H1 (cell line): Measurements from ENCODE around the gene HLA-DPB1. TPM values are rescaled to one million over a fixed set of nuclear protein-coding genes. Genes with fewer than 3 reads are reported as not detected.

Experiments used
- CTCF ChIA-PET: fragments of 300-600 bp; sonication (Branson Sonifier 250); formaldehyde crosslinking; loops from one replicate; lab custom pipeline; 2021; ENCODE audit not compliant: partially characterized antibody; lab: Charles Lee
- POLR2A ChIA-PET: fragments of 300-600 bp; sonication (Branson Sonifier 250); formaldehyde crosslinking; loops from one replicate; lab custom pipeline; 2021; ENCODE audit warnings: inconsistent platforms; ENCODE audit not compliant: partially characterized antibody; lab: Charles Lee
- DNase-seq, 2 experiments: peaks; one replicate each; pipeline versions ENCODE4 v3.0.0 to v3.0.0-alpha.2; 2010 to 2022; ENCODE audit warnings: low spot score in 2 of 2, low read depth in 1 of 2, mixed read lengths in 1 of 2
- FAIRE-seq: peaks from 2 replicates; lab custom pipeline; 2011; peaks lifted over from hg19 to GRCh38; lab: Jason Lieb, UNC
- H2AFZ ChIP-seq: 2 replicates; pipeline ENCODE4 v1.8.1; 2012; ENCODE audit warnings: low read length, inconsistent platforms
- H2AK5ac ChIP-seq: 2 replicates; pipeline ENCODE4 v1.6.1; 2013; ENCODE audit warnings: low read depth, low read length
- H2BK120ac ChIP-seq: replicated peaks from 2 replicates; pipeline ENCODE3; 2013; ENCODE audit warnings: low read depth, low read length, inconsistent platforms
- H2BK12ac ChIP-seq: 2 replicates; pipeline ENCODE4 v1.6.1; 2013; ENCODE audit warnings: low read depth, low read length
- H2BK15ac ChIP-seq: 2 replicates; pipeline ENCODE4 v1.6.1; 2013; ENCODE audit warnings: low read length
- H2BK20ac ChIP-seq: 2 replicates; pipeline ENCODE4 v1.6.1; 2013; ENCODE audit warnings: low read length
- H2BK5ac ChIP-seq: 2 replicates; pipeline ENCODE4 v1.6.1; 2013; ENCODE audit warnings: low read depth, low read length
- H3K14ac ChIP-seq: 2 replicates; pipeline ENCODE4 v1.6.1; 2013; ENCODE audit warnings: inconsistent platforms; ENCODE audit not compliant: insufficient read length
- H3K18ac ChIP-seq: 2 replicates; pipeline ENCODE4 v1.6.1; 2013; ENCODE audit warnings: low read length; ENCODE audit errors: extremely low read depth
- H3K23ac ChIP-seq: 2 replicates; pipeline ENCODE4 v1.6.1; 2013; ENCODE audit warnings: inconsistent platforms; ENCODE audit not compliant: insufficient read length
- H3K23me2 ChIP-seq: 2 replicates; pipeline ENCODE4 v1.6.1; 2013; ENCODE audit warnings: low read depth, low read length
- H3K27ac ChIP-seq: 2 replicates; pipeline ENCODE4 v1.6.1; 2011; ENCODE audit warnings: low read depth, low read length, inconsistent platforms
- H3K27me3 ChIP-seq, 4 experiments: replicated peaks in 1 of 4; 1 replicate in 1 of 4; 2 replicates in 3 of 4; pipeline versions ENCODE4 v1.6.1 to v1.8.1; 2011 to 2013; ENCODE audit warnings: low read length in 3 of 4, mild to moderate bottlenecking in 3 of 4, inconsistent platforms in 2 of 4, mixed read lengths in 2 of 4, moderate library complexity in 1 of 4; ENCODE audit not compliant: control insufficient read depth in 3 of 4, insufficient read depth in 3 of 4; ENCODE audit errors: extremely low read depth in 1 of 4
- H3K36me3 ChIP-seq, 4 experiments: 2 replicates each; pipeline versions ENCODE4 v1.6.1 to v1.8.1; 2011 to 2013; ENCODE audit warnings: mild to moderate bottlenecking in 4 of 4, low read length in 3 of 4, moderate library complexity in 2 of 4, control low read depth in 1 of 4, inconsistent platforms in 1 of 4; ENCODE audit not compliant: insufficient read depth in 4 of 4, control insufficient read depth in 2 of 4
- H3K4ac ChIP-seq: replicated peaks from 2 replicates; pipeline ENCODE3; 2013; ENCODE audit warnings: low read length, low read depth, mixed read lengths, inconsistent platforms; ENCODE audit not compliant: insufficient read length
- H3K4me1 ChIP-seq, 4 experiments: replicated peaks in 1 of 4; 1 replicate in 1 of 4; 2 replicates in 3 of 4; pipeline versions ENCODE4 v1.6.1 to v1.8.1; 2011 to 2013; ENCODE audit warnings: low read length in 3 of 4, inconsistent platforms in 2 of 4, mixed read lengths in 1 of 4; ENCODE audit not compliant: insufficient read depth in 4 of 4, control insufficient read depth in 3 of 4
- H3K4me2 ChIP-seq, 2 experiments: 2 replicates each; pipeline versions ENCODE4 v1.6.1 to v1.8.1; 2011 to 2013; ENCODE audit warnings: low read depth in 2 of 2, low read length in 2 of 2, control low read depth in 1 of 2, inconsistent platforms in 1 of 2, mild to moderate bottlenecking in 1 of 2; ENCODE audit not compliant: insufficient read depth in 1 of 2
- H3K4me3 ChIP-seq, 4 experiments: fragments of 200-600, 300-600 bp in 1 of 4; sonication (generic), shearing (Covaris generic), sonication (Bioruptor Twin) in 1 of 4; 2 replicates each; pipeline versions ENCODE4 v1.5.1 to v1.8.1; 2011 to 2016; ENCODE audit warnings: low read length in 4 of 4, low read depth in 3 of 4, control low read depth in 2 of 4, inconsistent platforms in 2 of 4, mild to moderate bottlenecking in 2 of 4, mixed read lengths in 1 of 4, moderate library complexity in 1 of 4; ENCODE audit not compliant: insufficient read depth in 2 of 4; ENCODE audit errors: extremely low read depth in 1 of 4
- H3K56ac ChIP-seq: replicated peaks from 2 replicates; pipeline ENCODE3; 2013; ENCODE audit warnings: low read depth, mild to moderate bottlenecking, mixed read lengths, low read length, inconsistent platforms; ENCODE audit not compliant: insufficient read length
- H3K79me1 ChIP-seq: 2 replicates; pipeline ENCODE4 v1.6.1; 2013; ENCODE audit warnings: low read depth, low read length, control low read depth
- H3K79me2 ChIP-seq, 2 experiments: 2 replicates each; pipeline versions ENCODE4 v1.6.1 to v1.8.1; 2012 to 2013; ENCODE audit warnings: low read length in 2 of 2, mild to moderate bottlenecking in 2 of 2, inconsistent platforms in 1 of 2; ENCODE audit not compliant: insufficient read depth in 2 of 2, control insufficient read depth in 1 of 2
- H3K9ac ChIP-seq, 4 experiments: replicated peaks in 1 of 4; 1 replicate in 1 of 4; 2 replicates in 3 of 4; pipeline versions ENCODE4 v1.6.1 to v1.8.1; 2011 to 2013; ENCODE audit warnings: low read depth in 3 of 4, low read length in 3 of 4, control low read depth in 2 of 4, mild to moderate bottlenecking in 2 of 4, moderate library complexity in 2 of 4, inconsistent platforms in 1 of 4; ENCODE audit errors: extremely low read depth in 1 of 4
- H3K9me3 ChIP-seq, 2 experiments: 2 replicates each; pipeline versions ENCODE4 v1.6.1 to v1.8.1; 2012 to 2013; ENCODE audit warnings: mild to moderate bottlenecking in 2 of 2, moderate library complexity in 2 of 2, control low read depth in 1 of 2, inconsistent platforms in 1 of 2, low read depth in 1 of 2, low read length in 1 of 2, mixed read lengths in 1 of 2; ENCODE audit not compliant: insufficient read depth in 2 of 2
- H4K20me1 ChIP-seq, 2 experiments: replicated peaks in 1 of 2; 2 replicates each; pipeline versions ENCODE3 to v1.8.1; 2011 to 2013; ENCODE audit warnings: inconsistent platforms in 2 of 2, low read length in 2 of 2, mild to moderate bottlenecking in 1 of 2; ENCODE audit not compliant: insufficient read depth in 2 of 2, control insufficient read depth in 1 of 2
- H4K5ac ChIP-seq: 2 replicates; pipeline ENCODE4 v1.6.1; 2013; ENCODE audit warnings: low read length, low read depth, mixed read lengths, inconsistent platforms; ENCODE audit not compliant: insufficient read length
- H4K8ac ChIP-seq: 2 replicates; pipeline ENCODE4 v1.8.0; 2013; ENCODE audit warnings: mild to moderate bottlenecking, moderate library complexity, low read length, inconsistent platforms; ENCODE audit not compliant: insufficient read depth; ENCODE audit errors: extremely low read depth
- H4K91ac ChIP-seq: replicated peaks from 2 replicates; pipeline ENCODE3; 2013; ENCODE audit warnings: low read length, mixed read lengths, inconsistent platforms; ENCODE audit not compliant: insufficient read length
- CTCF ChIP-seq, 3 experiments: IDR thresholded peaks; 1 replicate in 2 of 3; 2 replicates in 1 of 3; pipeline versions ENCODE4 v1.5.1 to v1.6.1; 2011; ENCODE audit warnings: low read length in 3 of 3, mild to moderate bottlenecking in 3 of 3, inconsistent platforms in 2 of 3, low read depth in 1 of 3, moderate library complexity in 1 of 3; ENCODE audit not compliant: insufficient read depth in 1 of 3; ENCODE audit errors: control extremely low read depth in 1 of 3
- E2F6 ChIP-seq: IDR thresholded peaks from 2 replicates; pipeline ENCODE4 v1.6.1; 2012; ENCODE audit warnings: inconsistent platforms
- JUND ChIP-seq: IDR thresholded peaks from 2 replicates; pipeline ENCODE4 v1.6.1; 2011; ENCODE audit warnings: mild to moderate bottlenecking, improper control_type of control experiment, low read length
- KDM1A ChIP-seq: fragments of 200-600, 300-600 bp; sonication (generic); IDR thresholded peaks from 2 replicates; pipeline ENCODE4 v1.7.1; 2016; ENCODE audit warnings: mild to moderate bottlenecking, low read length, borderline replicate concordance
- POLR2A ChIP-seq, 2 experiments: IDR thresholded peaks; 1 replicate in 1 of 2; 2 replicates in 1 of 2; pipeline ENCODE4 v1.6.1; 2011; ENCODE audit warnings: low read depth in 2 of 2, low read length in 2 of 2, mild to moderate bottlenecking in 2 of 2; ENCODE audit errors: control extremely low read depth in 1 of 2
- RAD21 ChIP-seq, 2 experiments: IDR thresholded peaks in 1 of 2; conservative IDR thresholded peaks in 1 of 2; 2 replicates each; pipeline ENCODE4 v1.6.1; 2011; ENCODE audit warnings: low read depth in 2 of 2, low read length in 2 of 2, improper control_type of control experiment in 1 of 2, inconsistent platforms in 1 of 2, mild to moderate bottlenecking in 1 of 2, moderate library complexity in 1 of 2
- TCF12 ChIP-seq: IDR thresholded peaks from 2 replicates; pipeline ENCODE4 v1.6.1; 2011; ENCODE audit warnings: low read depth, mild to moderate bottlenecking, low read length
- WGBS, 2 experiments: shearing (Covaris generic) in 1 of 2; methylation state at CpG; one replicate each; pipeline versions ENCODE4 v1.1.6 to v1.1.7; 2013 to 2015; ENCODE audit warnings: low lambda C conversion rate in 2 of 2, mixed read lengths in 2 of 2, inconsistent platforms in 1 of 2, low coverage in 1 of 2, missing lambda C conversion rate in 1 of 2; ENCODE audit not compliant: insufficient replicate concordance in 2 of 2, insufficient coverage in 1 of 2, insufficient read length in 1 of 2; ENCODE audit errors: extremely low coverage in 1 of 2, missing lambda C conversion rate in 1 of 2; 5-methylcytosine and 5-hydroxymethylcytosine counted together
- polyA plus RNA-seq, 7 experiments: library from polyadenylated mRNA; depleted of rRNA in 3 of 7; stranded (reverse) in 5 of 7; unstranded in 2 of 7; fragments of >200 nt in 5 of 7; fragments of 200-250 nt in 2 of 7; gene quantifications; 1 replicate in 5 of 7; 2 replicates in 1 of 7; 4 replicates in 1 of 7; pipeline versions ENCODE4 v1.2.1 to v1.2.3, GENCODE V29; 2011 to 2013; ENCODE audit warnings: missing spikeins in 2 of 7, mixed read lengths in 2 of 7
- total RNA-seq: library from RNA; stranded (reverse); fragmentation: NEBNext Ultra II Directional; extraction: Animal tissue kit (Norgen Biotek cat#: 25700); gene quantifications from 2 replicates; pipeline ENCODE4 v1.2.1, GENCODE V29; 2021

Gene HLA-DPB1
- total and polyA plus RNA-seq, 2 of the 8 experiments (the other 6 are each of a cell fraction or from before 2014, with no cell fraction given): 32.3 to 58.8 TPM

GRCh38 chr6:33126101-33126714 is 50.4 kb downstream of the HLA-DPB1 start:
- H3K23ac ChIP-seq: no peak overlapping the region
- no peak overlapping the region for H3K18ac ChIP-seq
- TF ChIP-seq TCF12 (no peak), RAD21 (IDR thresholded peaks at IDR 0.05 in 1 of 2, conservative IDR thresholded peaks at IDR 0.05 in 1 of 2; ENCODE audit: low read depth in 2 of 2, low read length in 2 of 2) (peak; percentile 45 to 56; a peak in 3 of 4 replicates), KDM1A (no peak), E2F6 (0 out of 2 replicates have a peak, but pooled peaks have one; percentile 10), POLR2A (IDR thresholded peaks at IDR 0.05; ENCODE audit: control extremely low read depth in 1 of 2, low read depth in 2 of 2, low read length in 2 of 2) (no peak), CTCF (IDR thresholded peaks at IDR 0.05; ENCODE audit: control extremely low read depth in 1 of 3, insufficient read depth in 1 of 3, low read depth in 1 of 3, low read length in 3 of 3) (peak; percentile 72 to 85 (median 80)), JUND (no peak)
- TF ChIP-seq, all 59 proteins: peak for 3
- Histone ChIP-seq H2BK12ac (no peak overlapping the region), H4K91ac (no peak overlapping the region), H3K14ac (no peak overlapping the region), H4K8ac (no peak overlapping the region), H3K23me2 (no peaks in the 10 kb centered on the region), H3K9ac (no peak overlapping the region), H2BK120ac (no peak overlapping the region), H3K27me3 (no peaks in the 10 kb centered on the region), H2AFZ (no peak overlapping the region), H4K20me1 (peaks cover 4 to 5% of the 10 kb centered on the region in 2 experiments), H3K4me2 (no peak overlapping the region), H3K4me1 (peaks cover 0 to under 1% (median 0%) of the 10 kb centered on the region in 4 experiments; a peak in 2 of 7 replicates), H3K4me3 (no peak overlapping the region), H4K5ac (no peak overlapping the region), H3K27ac (no peak overlapping the region), H3K4ac (no peak overlapping the region), H2BK5ac (no peak overlapping the region), H3K56ac (no peak overlapping the region), H3K79me1 (peaks cover 2% of the 10 kb centered on the region; the same call in 1 of the 2 replicates), H2AK5ac (no peak overlapping the region), H3K79me2 (peaks cover 5 to 54% of the 10 kb centered on the region in 2 experiments; a peak in 2 of 4 replicates), H3K9me3 (peaks cover 31 to 34% of the 10 kb centered on the region in 2 experiments), H2BK15ac (no peak overlapping the region), H3K36me3 (peaks cover 8 to 73% (median 39%) of the 10 kb centered on the region in 4 experiments; a peak in 7 of 8 replicates), H2BK20ac (no peak overlapping the region)
- ChIA-PET POLR2A (interaction anchor here (0.7 to 2.1 kb wide), 8 partner anchors 9 to 158 kb away, joined by 3 to 15 read pairs (median 4); partner anchors contain the start of gene BRD2), CTCF (interaction anchor here (0.6 to 6.8 kb wide), 34 partner anchors 9 to 872 kb away, joined by 3 to 63 read pairs (median 4); no protein-coding TSS in a partner anchor)
- FAIRE-seq (peak; percentile 39), DNase-seq (peak in 1 of 2 experiments; percentile 91)
- WGBS, 2 experiments: 79% methylated on average over 5 of the region's 5 CpGs; no CpG with 5 or more reads in 1 of the 2 experiments
